GM06990 (cell line): ENCODE measurements around the gene PIPOX.

Experiments used
- DNase-seq: peaks from one replicate; pipeline ENCODE4 v3.0.0-alpha.2; 2011; ENCODE audit not compliant: insufficient read length; ENCODE audit errors: extremely low read depth
- H3K27me3 ChIP-seq: replicated peaks from 2 replicates; pipeline ENCODE4 v1.6.0; 2011; ENCODE audit warnings: low read length; ENCODE audit not compliant: control insufficient read depth, insufficient read depth
- H3K36me3 ChIP-seq: 2 replicates; pipeline ENCODE4 v1.5.1; 2011; ENCODE audit warnings: low read length; ENCODE audit not compliant: control insufficient read depth, insufficient read depth
- H3K4me3 ChIP-seq: replicated peaks from 2 replicates; pipeline ENCODE4 v1.5.1; 2011; ENCODE audit warnings: low read depth, mild to moderate bottlenecking, control low read depth, low read length
- TF ChIP-seq, protein P1 (sequence below): IDR thresholded peaks from 2 replicates; pipeline ENCODE4 v1.5.1; 2011; ENCODE audit warnings: low read length, control low read depth, mild to moderate bottlenecking, inconsistent platforms; ENCODE audit not compliant: insufficient read depth, poor library complexity, severe bottlenecking

The PIPOX gene

DNA sequence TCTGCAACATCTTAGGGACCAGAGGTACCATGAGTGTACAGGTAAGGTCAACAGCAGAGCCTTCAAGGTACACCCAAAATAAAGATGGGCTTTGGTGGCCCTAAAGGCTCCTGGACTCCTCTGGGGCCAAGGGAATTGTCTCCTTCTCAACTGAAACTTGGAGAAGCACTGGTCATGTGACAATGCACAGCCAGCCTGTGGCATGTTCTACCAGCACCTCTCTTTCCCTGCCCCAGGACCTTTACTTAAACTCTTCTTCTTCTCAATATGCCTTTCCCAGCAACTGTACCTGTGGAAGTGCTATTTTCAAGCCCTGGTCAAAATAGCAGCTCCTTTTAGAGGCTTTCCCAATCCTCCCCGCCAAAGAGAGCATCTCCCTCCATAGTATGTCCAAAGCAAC, 28.4 kb downstream of the PIPOX start:
- no peak for DNase-seq
- Histone ChIP-seq H3K36me3 (no peaks in the 10 kb centered on the region), H3K27me3 (no peaks in the 10 kb centered on the region), H3K4me3 (no peak overlapping the region)
- TF ChIP-seq, protein P1, sequence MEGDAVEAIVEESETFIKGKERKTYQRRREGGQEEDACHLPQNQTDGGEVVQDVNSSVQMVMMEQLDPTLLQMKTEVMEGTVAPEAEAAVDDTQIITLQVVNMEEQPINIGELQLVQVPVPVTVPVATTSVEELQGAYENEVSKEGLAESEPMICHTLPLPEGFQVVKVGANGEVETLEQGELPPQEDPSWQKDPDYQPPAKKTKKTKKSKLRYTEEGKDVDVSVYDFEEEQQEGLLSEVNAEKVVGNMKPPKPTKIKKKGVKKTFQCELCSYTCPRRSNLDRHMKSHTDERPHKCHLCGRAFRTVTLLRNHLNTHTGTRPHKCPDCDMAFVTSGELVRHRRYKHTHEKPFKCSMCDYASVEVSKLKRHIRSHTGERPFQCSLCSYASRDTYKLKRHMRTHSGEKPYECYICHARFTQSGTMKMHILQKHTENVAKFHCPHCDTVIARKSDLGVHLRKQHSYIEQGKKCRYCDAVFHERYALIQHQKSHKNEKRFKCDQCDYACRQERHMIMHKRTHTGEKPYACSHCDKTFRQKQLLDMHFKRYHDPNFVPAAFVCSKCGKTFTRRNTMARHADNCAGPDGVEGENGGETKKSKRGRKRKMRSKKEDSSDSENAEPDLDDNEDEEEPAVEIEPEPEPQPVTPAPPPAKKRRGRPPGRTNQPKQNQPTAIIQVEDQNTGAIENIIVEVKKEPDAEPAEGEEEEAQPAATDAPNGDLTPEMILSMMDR, result no peak

DNA sequence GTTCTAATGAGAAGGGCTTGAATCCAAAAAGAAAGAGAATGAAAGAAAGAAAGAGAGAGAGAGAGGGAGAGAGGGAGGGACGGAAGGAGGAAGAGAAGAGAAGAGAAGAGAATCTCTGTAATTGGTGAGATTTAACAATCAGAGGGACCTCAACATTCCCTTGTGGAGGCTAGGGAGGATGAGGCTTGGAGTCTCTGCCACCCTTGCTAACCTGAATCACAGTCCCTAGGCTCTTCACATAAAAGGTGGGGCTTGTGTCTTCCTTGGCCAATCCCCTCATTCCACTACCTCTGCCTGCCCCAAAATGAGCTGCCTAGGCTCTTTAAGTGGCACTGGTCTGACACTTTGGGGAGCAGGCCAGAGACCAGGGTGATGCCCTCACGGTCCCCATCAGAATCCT, 30.1 kb downstream of the PIPOX start:
- DNase-seq, result no peak
- TF ChIP-seq, protein P1, result no peak
- no peak overlapping the region for H3K4me3 ChIP-seq
- no peaks in the 10 kb centered on the region for H3K27me3 ChIP-seq
- H3K36me3 ChIP-seq, result no peaks in the 10 kb centered on the region; the same call in 1 of the 2 replicates

DNA sequence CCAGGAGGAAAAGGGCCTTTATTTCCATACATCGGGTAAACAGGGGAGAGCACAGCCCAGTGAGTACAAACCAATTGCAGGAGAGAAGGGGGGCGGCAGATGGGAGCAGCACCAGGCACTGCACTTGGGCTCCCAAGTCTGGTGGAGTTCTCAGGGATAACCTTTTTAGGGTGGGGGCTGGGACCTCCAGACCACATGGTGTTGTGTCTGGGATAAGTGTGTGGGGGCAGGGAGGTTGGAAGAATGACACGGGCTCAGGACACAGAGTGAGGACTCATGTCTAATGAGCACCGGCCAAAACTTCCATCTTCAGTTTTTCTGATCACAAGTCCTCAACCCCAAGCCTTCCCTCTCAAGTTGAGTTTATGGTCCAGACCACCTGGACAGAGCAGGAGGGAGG, 30.6 kb downstream of the PIPOX start:
- H3K27me3 ChIP-seq, result no peaks in the 10 kb centered on the region
- DNase-seq, result no peak
- peaks cover under 1% of the 10 kb centered on the region for H3K36me3 ChIP-seq
- TF ChIP-seq, protein P1, result no peak
- H3K4me3 ChIP-seq, result no peak overlapping the region

DNA sequence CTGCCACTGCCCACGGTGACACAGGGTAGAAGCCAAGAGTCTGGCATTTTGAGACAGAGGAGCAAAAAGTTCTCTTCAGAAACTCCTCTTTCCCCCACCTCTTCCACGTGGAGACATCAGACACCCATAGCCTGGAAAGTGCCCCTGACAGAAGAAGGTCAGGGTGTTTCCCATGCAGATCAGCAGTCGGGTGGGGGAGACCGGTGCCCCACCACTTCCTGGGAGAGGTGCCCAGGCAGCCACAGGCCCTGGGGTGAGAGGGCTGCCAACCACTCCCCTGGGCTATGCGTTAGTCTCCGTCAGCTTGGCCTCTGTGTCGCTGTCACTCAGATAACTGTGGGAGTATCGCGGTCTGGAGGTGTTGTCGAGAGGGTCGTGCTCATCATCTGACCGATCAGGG, 31.5 kb downstream of the PIPOX start:
- no peak overlapping the region for H3K4me3 ChIP-seq
- no peak for DNase-seq
- no peaks in the 10 kb centered on the region for H3K27me3 ChIP-seq
- peaks cover 8% of the 10 kb centered on the region for H3K36me3 ChIP-seq
- TF ChIP-seq, protein P1, result no peak

DNA sequence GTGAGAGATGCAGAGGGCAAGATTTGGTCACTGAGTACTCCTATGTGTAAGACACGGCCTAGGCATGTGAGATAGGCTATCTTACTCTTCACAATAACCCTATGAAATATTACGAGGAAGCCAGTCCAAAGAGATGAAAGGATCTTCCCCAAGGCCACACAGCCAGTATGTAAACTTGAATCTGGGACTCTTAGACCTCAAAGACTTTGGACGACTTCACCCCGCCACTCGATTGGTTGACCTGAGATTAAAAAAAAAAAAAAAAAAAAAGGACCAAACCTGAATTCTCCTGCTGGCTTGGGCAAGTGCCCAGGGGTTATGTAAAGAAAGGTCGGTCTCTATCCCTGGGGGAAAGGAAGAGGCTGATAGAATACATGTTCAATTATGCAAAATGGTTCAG, 33.1 kb downstream of the PIPOX start:
- TF ChIP-seq, protein P1, result no peak
- no peak for DNase-seq
- peaks cover 9% of the 10 kb centered on the region for H3K36me3 ChIP-seq
- H3K27me3 ChIP-seq, result no peaks in the 10 kb centered on the region
- no peak overlapping the region for H3K4me3 ChIP-seq

DNA sequence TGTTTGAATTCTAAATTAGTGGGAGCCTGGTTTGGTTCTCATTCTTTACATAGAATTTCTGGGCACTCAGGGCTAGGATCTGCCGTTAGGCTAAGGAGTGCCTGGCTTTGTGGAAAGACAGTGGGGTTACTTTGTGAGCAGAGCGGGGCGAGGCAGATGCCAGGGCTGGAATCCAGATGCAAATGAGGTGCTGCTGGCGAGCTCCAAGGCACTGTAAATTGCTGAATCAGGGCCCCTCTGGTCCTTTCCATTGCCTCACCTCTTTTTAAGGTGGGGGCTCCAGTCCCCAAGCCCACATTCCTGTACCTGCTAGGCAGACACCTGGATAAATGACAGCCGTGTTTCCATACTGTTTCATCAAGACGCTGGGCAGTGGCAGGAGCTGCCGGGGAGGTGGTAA, 33.8 kb downstream of the PIPOX start:
- no peak overlapping the region for H3K4me3 ChIP-seq
- no peaks in the 10 kb centered on the region for H3K27me3 ChIP-seq
- DNase-seq, result no peak
- peaks cover 9% of the 10 kb centered on the region for H3K36me3 ChIP-seq
- TF ChIP-seq, protein P1, result no peak
